K562 (cell line): ENCODE results near the gene DNAAF3. TPM values are rescaled to one million over a fixed set of nuclear protein-coding genes. Genes with fewer than 3 reads are reported as not detected.

Source experiments
- BCOR ChIP-seq: fragments of 450-650 bp; IDR thresholded peaks from 2 replicates; pipeline ENCODE4 v1.6.1; 2016
- CBFA2T2 ChIP-seq: fragments of 450-650 bp; conservative IDR thresholded peaks from 2 replicates; pipeline ENCODE4 v1.6.1; 2017; ENCODE audit warnings: mild to moderate bottlenecking
- CREB1 ChIP-seq, 2 experiments: sonication (generic) in 1 of 2; formaldehyde crosslinking in 1 of 2; IDR thresholded peaks; 2 replicates each; pipeline versions ENCODE4 v1.6.1 to v1.8.0; 2012 to 2022; ENCODE audit warnings: inconsistent platforms in 1 of 2, mild to moderate bottlenecking in 1 of 2, missing genetic modification reagents in 1 of 2, moderate library complexity in 1 of 2
- CXXC5 ChIP-seq: fragments of 250-450 bp; sonication (Bioruptor Pico); IDR thresholded peaks from 2 replicates; pipeline ENCODE4 v1.8.0; 2022; ENCODE audit warnings: inconsistent platforms, mild to moderate bottlenecking, moderate library complexity
- E2F4 ChIP-seq: sonication (generic); formaldehyde crosslinking; IDR thresholded peaks from 2 replicates; pipeline ENCODE4 v1.8.0; 2022; ENCODE audit warnings: mild to moderate bottlenecking, low read depth, missing genetic modification reagents
- ETS1 ChIP-seq: conservative IDR thresholded peaks from 2 replicates; pipeline ENCODE4 v1.6.1; 2011; ENCODE audit warnings: low read depth, mild to moderate bottlenecking, low read length; ENCODE audit not compliant: control insufficient read depth
- HDGF ChIP-seq: fragments of 450-650 bp; IDR thresholded peaks from 2 replicates; pipeline ENCODE4 v1.6.1; 2016
- HOMEZ ChIP-seq: fragments of 250-450 bp; sonication (Bioruptor Pico); IDR thresholded peaks from 2 replicates; pipeline ENCODE4 v1.4.0; 2020; ENCODE audit warnings: mild to moderate bottlenecking, moderate library complexity
- KDM1A ChIP-seq, 2 experiments: fragments of 450-650 bp; IDR thresholded peaks; 2 replicates each; pipeline ENCODE4 v1.6.1; 2016; ENCODE audit warnings: mild to moderate bottlenecking in 2 of 2
- MLLT1 ChIP-seq, 2 experiments: fragments of 450-650 bp; IDR thresholded peaks; 2 replicates each; pipeline ENCODE4 v1.6.1; 2016
- PHF8 ChIP-seq: fragments of 200-600 bp; sonication (generic); IDR thresholded peaks from 2 replicates; pipeline ENCODE4 v1.6.1; 2012; ENCODE audit warnings: mixed run types, mild to moderate bottlenecking, inconsistent platforms, low read length, moderate library complexity, borderline replicate concordance
- RBFOX2 ChIP-seq: fragments of 200-400 bp; formaldehyde crosslinking; IDR thresholded peaks from 2 replicates; pipeline ENCODE4 v1.6.1; 2017; ENCODE audit warnings: low read depth, mild to moderate bottlenecking, low read length, moderate library complexity
- SRSF9 ChIP-seq: fragments of 200-400 bp; formaldehyde crosslinking; IDR thresholded peaks from 2 replicates; pipeline ENCODE4 v1.6.1; 2017; ENCODE audit warnings: low read depth, low read length, borderline replicate concordance
- TFAM ChIP-seq: fragments of 250-450 bp; sonication (Bioruptor Pico); conservative IDR thresholded peaks from 2 replicates; pipeline ENCODE4 v1.5.0; 2021; ENCODE audit warnings: mild to moderate bottlenecking, moderate library complexity
- THRA ChIP-seq: fragments of 450-650 bp; IDR thresholded peaks from 2 replicates; pipeline ENCODE4 v1.6.1; 2017; ENCODE audit warnings: mild to moderate bottlenecking, moderate library complexity
- ZBTB17 ChIP-seq: fragments of 450-650 bp; formaldehyde crosslinking; IDR thresholded peaks from 2 replicates; pipeline ENCODE4 v1.4.0; 2020; ENCODE audit warnings: mild to moderate bottlenecking
- ZNF282 ChIP-seq: sonication (generic); formaldehyde crosslinking; IDR thresholded peaks from 2 replicates; pipeline ENCODE4 v1.8.1; 2023; ENCODE audit warnings: missing genetic modification reagents
- ZNF316 ChIP-seq: fragments of 450-650 bp; IDR thresholded peaks from 2 replicates; pipeline ENCODE4 v1.6.1; 2016
- ZNF395 ChIP-seq: fragments of 200-800 bp; sonication (Bioruptor generic); IDR thresholded peaks from 2 replicates; pipeline ENCODE4 v1.6.1; 2017; ENCODE audit warnings: missing genetic modification characterization, missing compliant biosample characterization
- polyA plus RNA-seq, 8 experiments: library from polyadenylated mRNA; depleted of rRNA in 4 of 8; stranded (reverse) in 5 of 8; unstranded in 3 of 8; fragments of >200 nt; fragmentation: Nextera tagmentation in 2 of 8; fragmentation: Illumina TruSeq in 1 of 8; extraction: Ambion mirVana in 2 of 8; extraction: Trizol in 1 of 8; gene quantifications; 2 replicates each; pipeline versions ENCODE4 v1.2.1 to v1.2.3, GENCODE V29; 2011 to 2014; ENCODE audit warnings: inconsistent platforms in 1 of 8, missing spikeins in 1 of 8
- total RNA-seq, 7 experiments: library from RNA; depleted of rRNA in 6 of 7; stranded (reverse); fragments of >200 nt in 6 of 7; fragmentation: Illumina TruSeq in 2 of 7; extraction: Trizol in 2 of 7; gene quantifications; 2 replicates each; pipeline versions ENCODE4 v1.2.1 to v1.2.3, GENCODE V29; 2011 to 2021; ENCODE audit warnings: low replicate concordance in 1 of 7

Gene DNAAF3
- total and polyA plus RNA-seq, 9 of the 15 experiments (the other 6 are each of a cell fraction or from before 2014, with no cell fraction given) = 21.6 to 61.5 (median 43.0) TPM

- no peak for TF ChIP-seq TFAM (CRISPR knock-in tag)
- peak; percentile 56; the same call in 1 of the 2 replicates for TF ChIP-seq HDGF
- TF ChIP-seq CREB1 (IDR thresholded peaks at IDR 0.05) = peak; percentile 92
- TF ChIP-seq CREB1 (CRISPR knock-in tag; IDR thresholded peaks at IDR 0.05) = peak; percentile 93
- TF ChIP-seq KDM1A (IDR thresholded peaks at IDR 0.05) = no peak
- peak; percentile 97 for TF ChIP-seq ETS1
- 0 out of 2 replicates have a peak, but pooled peaks have one; percentile 5 for TF ChIP-seq BCOR
- no peak for TF ChIP-seq THRA
- no peak for TF ChIP-seq E2F4 (CRISPR knock-in tag)
- TF ChIP-seq MLLT1 (IDR thresholded peaks at IDR 0.05) = peak; percentile 17 to 54; a peak in 1 of 4 replicates
- peak; percentile 82 for TF ChIP-seq RBFOX2
- peak; percentile 86 for TF ChIP-seq ZNF395 (CRISPR knock-in tag)
- no peak for TF ChIP-seq ZNF282 (CRISPR knock-in tag)
- no peak for TF ChIP-seq SRSF9
- peak; percentile 72 for TF ChIP-seq CXXC5 (CRISPR knock-in tag)
- TF ChIP-seq ZBTB17 (CRISPR knock-in tag) = peak; percentile 38; the same call in 1 of the 2 replicates
- 0 out of 2 replicates have a peak, but pooled peaks have one; percentile 30 for TF ChIP-seq HOMEZ (CRISPR knock-in tag)
- TF ChIP-seq CBFA2T2 = no peak
- TF ChIP-seq ZNF316 = no peak
- TF ChIP-seq PHF8 = peak; percentile 82; the same call in 1 of the 2 replicates
These were observed 48.6 kb downstream of the DNAAF3 start (continued) for GRCh38 chr19:55117663-55118391.
